Osteocyte (in vitro differentiated cells): ENCODE results near the gene COMTD1. TPM values are rescaled to one million over a fixed set of nuclear protein-coding genes. Genes with fewer than 3 reads are reported as not detected.
"Not testable (repeated sequence)": the region's sequence is repeated elsewhere in the genome, so short reads cannot be mapped to it uniquely, and the experiment has no call there.

Experiments used
- DNase-seq: peaks from one replicate; pipeline ENCODE4 v3.0.0; 2021; ENCODE audit warnings: mixed read lengths; ENCODE audit not compliant: unreplicated experiment; ENCODE audit errors: extremely low spot score
- H3K27ac Mint-ChIP-seq: one replicate; pipeline ENCODE4 v1.8.0; 2021; ENCODE audit warnings: mild to moderate bottlenecking, mixed read lengths; ENCODE audit not compliant: unreplicated experiment
- H3K27me3 Mint-ChIP-seq: one replicate; pipeline ENCODE4 v1.8.0; 2021; ENCODE audit warnings: mixed read lengths; ENCODE audit not compliant: unreplicated experiment
- H3K36me3 Mint-ChIP-seq: one replicate; pipeline ENCODE4 v1.8.0; 2021; ENCODE audit warnings: mixed read lengths; ENCODE audit not compliant: unreplicated experiment
- H3K4me1 Mint-ChIP-seq: one replicate; pipeline ENCODE4 v1.8.0; 2021; ENCODE audit warnings: mixed read lengths; ENCODE audit not compliant: unreplicated experiment
- H3K4me3 Mint-ChIP-seq: one replicate; pipeline ENCODE4 v1.8.0; 2021; ENCODE audit warnings: mild to moderate bottlenecking, moderate library complexity, mixed read lengths; ENCODE audit not compliant: unreplicated experiment
- H3K9me3 Mint-ChIP-seq: one replicate; pipeline ENCODE4 v1.8.0; 2021; ENCODE audit warnings: mixed read lengths; ENCODE audit not compliant: unreplicated experiment
- total RNA-seq: library from RNA; stranded (reverse); gene quantifications from 2 replicates; pipeline ENCODE4 v1.2.1, GENCODE V29; 2021
- TF ChIP-seq, protein P1 (sequence below): fragments of 200-600 bp; sonication (generic); IDR thresholded peaks from 2 replicates; pipeline ENCODE4 v1.5.0; 2021; ENCODE audit warnings: antibody characterized with exemption, mild to moderate bottlenecking, moderate library complexity

COMTD1 gene
- total RNA-seq, 1 donor from 2014 or later = 12.9 TPM

DNA sequence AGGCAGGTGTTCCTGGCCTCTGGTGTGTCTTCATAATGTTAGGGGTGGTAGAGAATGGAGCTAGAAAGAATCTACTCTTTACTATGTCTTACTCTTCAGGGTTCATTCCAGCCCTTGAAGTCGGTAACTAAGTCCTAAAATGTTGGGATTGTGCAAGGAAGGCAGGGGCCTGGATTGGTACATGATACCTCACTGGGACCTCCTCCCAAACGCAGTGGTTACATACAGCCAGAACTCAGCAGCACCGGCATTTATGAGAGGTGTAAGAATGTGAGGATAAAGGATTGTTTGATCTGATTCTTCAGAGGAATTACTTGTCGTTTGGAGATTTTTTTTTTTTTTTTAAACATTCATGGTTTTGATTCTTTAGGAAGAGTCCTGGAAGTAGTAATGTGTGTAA is 6.9 kb downstream of the COMTD1 start:
- Mint-ChIP-seq H3K27me3 (no peaks in the 10 kb centered on the region), H3K4me3 (no peak overlapping the region), H3K27ac (peak overlapping the region; percentile 39), H3K4me1 (peaks cover 60% of the 10 kb centered on the region), H3K36me3 (peaks cover 33% of the 10 kb centered on the region), H3K9me3 (no peaks in the 10 kb centered on the region)
- TF ChIP-seq, protein P1, sequence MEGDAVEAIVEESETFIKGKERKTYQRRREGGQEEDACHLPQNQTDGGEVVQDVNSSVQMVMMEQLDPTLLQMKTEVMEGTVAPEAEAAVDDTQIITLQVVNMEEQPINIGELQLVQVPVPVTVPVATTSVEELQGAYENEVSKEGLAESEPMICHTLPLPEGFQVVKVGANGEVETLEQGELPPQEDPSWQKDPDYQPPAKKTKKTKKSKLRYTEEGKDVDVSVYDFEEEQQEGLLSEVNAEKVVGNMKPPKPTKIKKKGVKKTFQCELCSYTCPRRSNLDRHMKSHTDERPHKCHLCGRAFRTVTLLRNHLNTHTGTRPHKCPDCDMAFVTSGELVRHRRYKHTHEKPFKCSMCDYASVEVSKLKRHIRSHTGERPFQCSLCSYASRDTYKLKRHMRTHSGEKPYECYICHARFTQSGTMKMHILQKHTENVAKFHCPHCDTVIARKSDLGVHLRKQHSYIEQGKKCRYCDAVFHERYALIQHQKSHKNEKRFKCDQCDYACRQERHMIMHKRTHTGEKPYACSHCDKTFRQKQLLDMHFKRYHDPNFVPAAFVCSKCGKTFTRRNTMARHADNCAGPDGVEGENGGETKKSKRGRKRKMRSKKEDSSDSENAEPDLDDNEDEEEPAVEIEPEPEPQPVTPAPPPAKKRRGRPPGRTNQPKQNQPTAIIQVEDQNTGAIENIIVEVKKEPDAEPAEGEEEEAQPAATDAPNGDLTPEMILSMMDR = no peak
- DNase-seq = no peak

DNA sequence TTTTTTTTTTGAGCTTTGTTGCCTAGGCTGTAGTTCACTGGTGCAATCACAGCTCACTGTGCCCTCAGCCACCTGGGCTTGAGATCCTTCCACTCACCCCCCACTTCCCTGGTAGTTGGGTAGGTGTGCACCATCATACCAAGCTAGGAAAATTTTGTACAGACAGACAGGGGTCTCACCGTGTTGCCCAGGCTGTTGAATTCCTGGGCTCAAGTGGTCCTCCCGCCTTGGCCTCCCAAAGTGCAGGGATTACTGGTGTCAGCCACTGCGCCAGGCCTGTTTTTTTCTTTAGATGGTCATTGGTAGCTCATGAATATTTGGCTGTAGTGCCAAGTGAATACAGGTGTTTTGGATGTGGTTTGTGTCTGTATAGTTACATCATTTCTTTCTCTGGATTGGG is 7.5 kb downstream of the COMTD1 start:
- Mint-ChIP-seq H3K9me3 (no peaks in the 10 kb centered on the region), H3K27me3 (no peaks in the 10 kb centered on the region), H3K27ac (peak overlapping the region; percentile 39), H3K36me3 (peaks cover 38% of the 10 kb centered on the region), H3K4me3 (no peak overlapping the region), H3K4me1 (peaks cover 64% of the 10 kb centered on the region)
- no peak for DNase-seq
- TF ChIP-seq, protein P1 = no peak

DNA sequence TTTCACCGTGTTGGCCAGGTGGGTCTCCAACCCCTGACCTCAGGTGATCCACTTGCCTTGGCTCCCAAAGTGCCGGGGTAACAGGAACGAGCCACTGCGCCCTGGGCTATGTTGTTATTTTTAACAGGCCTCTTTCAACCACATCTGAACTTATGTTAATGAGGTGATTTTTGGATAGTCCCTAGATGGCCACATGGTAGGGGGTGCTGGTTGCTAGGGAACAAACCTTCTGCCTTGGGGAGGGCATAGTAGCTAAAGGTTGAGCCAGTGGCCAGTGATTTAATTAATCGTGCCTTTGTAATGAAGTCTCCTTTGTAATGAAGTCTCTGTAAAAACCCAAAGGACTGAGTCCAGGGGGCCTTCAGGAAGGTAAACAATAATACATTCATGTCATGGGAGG is 9.1 kb downstream of the COMTD1 start:
- H3K27ac Mint-ChIP-seq = peak overlapping the region; percentile 95

DNA sequence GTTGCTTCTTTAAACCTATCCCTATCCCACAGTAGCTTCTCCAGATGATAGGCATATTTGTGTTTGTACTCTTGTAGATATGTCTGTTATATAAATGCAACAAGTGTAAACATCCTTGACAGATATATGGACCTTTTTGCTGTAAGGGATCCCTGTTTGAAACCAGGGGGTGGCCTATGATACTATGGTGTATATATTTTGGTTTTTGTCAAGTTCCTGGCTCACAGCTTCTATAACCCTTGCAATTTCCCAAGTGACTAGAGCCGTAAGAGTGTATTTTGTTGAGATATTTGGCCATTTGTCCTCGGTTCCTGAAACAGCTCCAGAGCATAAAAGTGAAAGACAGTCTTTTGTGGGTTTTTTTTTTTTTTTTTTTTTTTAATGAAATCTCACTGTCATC is 9.7 kb downstream of the COMTD1 start:
- Mint-ChIP-seq H3K27ac (peak overlapping the region; percentile 95), H3K36me3 (peaks cover 39% of the 10 kb centered on the region), H3K4me1 (peaks cover 66% of the 10 kb centered on the region), H3K9me3 (no peaks in the 10 kb centered on the region), H3K4me3 (peak overlapping the region; percentile 51), H3K27me3 (no peaks in the 10 kb centered on the region)
- TF ChIP-seq, protein P1 = no peak
- DNase-seq = no peak

More for the DNA sequence above, 9.1 kb downstream of the COMTD1 start:
- no peaks in the 10 kb centered on the region for H3K27me3 Mint-ChIP-seq
- H3K4me3 Mint-ChIP-seq = no peak overlapping the region
- H3K4me1 Mint-ChIP-seq = peaks cover 66% of the 10 kb centered on the region
- no peak for DNase-seq
- H3K9me3 Mint-ChIP-seq = no peaks in the 10 kb centered on the region
- peaks cover 39% of the 10 kb centered on the region for H3K36me3 Mint-ChIP-seq
- TF ChIP-seq, protein P1 = no peak

DNA sequence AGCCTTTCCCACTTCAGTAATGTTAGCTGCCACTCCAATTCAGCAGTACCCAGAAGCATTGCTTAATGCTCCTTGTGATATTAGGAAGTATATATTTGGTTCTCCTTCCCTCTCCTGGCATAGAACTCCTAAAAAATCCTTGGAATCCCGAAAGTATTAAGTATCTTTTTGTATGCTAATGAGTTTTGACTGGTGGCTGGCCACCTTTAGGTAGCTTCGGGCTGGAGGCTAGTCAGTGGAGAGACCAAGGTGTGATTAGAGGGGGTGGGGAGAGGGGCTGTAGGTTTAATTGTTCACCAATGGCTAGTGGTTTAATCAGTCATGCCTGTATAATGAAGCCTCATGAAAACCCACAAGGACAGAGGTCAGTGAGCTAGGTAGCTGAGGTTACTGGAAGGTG is 12.2 kb downstream of the COMTD1 start:
- TF ChIP-seq, protein P1 = no peak
- Mint-ChIP-seq H3K27ac (peak overlapping the region; percentile 95), H3K9me3 (no peaks in the 10 kb centered on the region), H3K4me1 (peaks cover 46% of the 10 kb centered on the region), H3K36me3 (peaks cover 40% of the 10 kb centered on the region), H3K27me3 (no peaks in the 10 kb centered on the region), H3K4me3 (no peak overlapping the region)
- no peak for DNase-seq

DNA sequence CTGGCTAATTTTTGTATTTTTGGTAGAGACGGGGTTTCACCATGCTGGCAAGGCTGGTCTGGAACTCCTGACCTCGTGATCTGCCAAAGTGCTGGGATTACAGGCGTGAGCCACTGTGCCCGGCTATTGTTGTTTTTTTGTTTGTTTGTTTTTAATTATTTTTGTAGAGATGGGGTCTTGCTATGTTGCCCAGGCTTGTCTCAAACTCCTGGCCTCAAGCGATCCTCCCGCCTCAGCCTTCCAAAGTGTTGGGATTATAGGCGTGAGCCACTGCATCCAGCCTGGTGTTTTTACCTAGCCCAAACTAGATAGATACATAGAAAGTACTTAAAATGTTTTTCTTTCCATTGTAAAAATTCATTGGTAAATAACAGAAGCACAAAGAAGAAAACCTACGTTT is 14.3 kb downstream of the COMTD1 start:
- H3K4me3 Mint-ChIP-seq, H3K27ac Mint-ChIP-seq, DNase-seq, H3K27me3 Mint-ChIP-seq, H3K9me3 Mint-ChIP-seq: not testable (repeated sequence)
- Mint-ChIP-seq H3K4me1 (peaks cover 37% of the 10 kb centered on the region), H3K36me3 (peaks cover 49% of the 10 kb centered on the region)
